Panc1 (cell line): ENCODE measurements around the gene PITPNB.

ENCODE experiments used
- CTCF ChIP-seq: fragments of 450-650 bp; IDR thresholded peaks from 2 replicates; pipeline ENCODE4 v1.5.1; 2017; ENCODE audit warnings: mild to moderate bottlenecking
- POLR2AphosphoS5 ChIP-seq: IDR thresholded peaks from 2 replicates; pipeline ENCODE4 v1.6.1; 2012; ENCODE audit warnings: mild to moderate bottlenecking, low read depth, low read length, moderate library complexity

GRCh38 chr22:27844656-27845591, 74.1 kb downstream of the PITPNB start:
- TF ChIP-seq CTCF (no peak), POLR2AphosphoS5 (no peak)
